Esophagus muscularis mucosa (tissue), 4 donors: ENCODE measurements around the gene ROPN1L. TPM values are rescaled to one million over a fixed set of nuclear protein-coding genes. Genes with fewer than 3 reads are reported as not detected.

Experiments
- DNase-seq: peaks from one replicate; pipeline ENCODE4 v3.0.0-alpha.2; 2017; ENCODE audit errors: extremely low spot score
- H3K27ac ChIP-seq, 4 donors: fragments of 200-600 bp; sonication (generic); replicated peaks in 1 of 4; 1 replicate in 3 of 4; 2 replicates in 1 of 4; pipeline ENCODE4 v1.5.1; 2016 to 2019; ENCODE audit warnings: mild to moderate bottlenecking in 1 of 4
- H3K27me3 ChIP-seq, 4 donors: fragments of 200-600 bp; sonication (generic); one replicate each; pipeline versions ENCODE4 v1.5.1 to v1.6.0; 2016 to 2019
- H3K36me3 ChIP-seq, 4 donors: fragments of 200-600 bp; sonication (generic); one replicate each; pipeline ENCODE4 v1.5.1; 2016 to 2019
- H3K4me1 ChIP-seq, 4 donors: fragments of 200-600 bp; sonication (generic); one replicate each; pipeline ENCODE4 v1.5.1; 2016 to 2019
- H3K4me3 ChIP-seq, 4 donors: fragments of 200-600 bp; sonication (generic); 1 replicate in 2 of 4; 2 replicates in 2 of 4; pipeline ENCODE4 v1.5.1; 2016 to 2019; ENCODE audit warnings: mild to moderate bottlenecking in 4 of 4, moderate library complexity in 1 of 4
- H3K9me3 ChIP-seq, 4 donors: fragments of 200-600 bp; sonication (generic); 1 replicate in 3 of 4; 2 replicates in 1 of 4; pipeline ENCODE4 v1.5.1; 2016 to 2019
- CTCF ChIP-seq, 3 experiments: fragments of 200-600 bp in 2 of 3; fragments of 450-650 bp in 1 of 3; sonication (generic) in 2 of 3; IDR thresholded peaks; one replicate each; pipeline ENCODE4 v1.5.1; 2017 to 2019; ENCODE audit warnings: antibody characterized with exemption in 3 of 3, mild to moderate bottlenecking in 2 of 3, moderate library complexity in 1 of 3
- EP300 ChIP-seq: sonication (generic); formaldehyde crosslinking; IDR thresholded peaks from one replicate; pipeline ENCODE4 v1.6.1; 2017; ENCODE audit warnings: antibody characterized with exemption
- POLR2A ChIP-seq: fragments of 450-650 bp; IDR thresholded peaks from one replicate; pipeline ENCODE4 v1.6.1; 2017; ENCODE audit warnings: antibody characterized with exemption, moderate library complexity, mild to moderate bottlenecking, low read depth
- POLR2AphosphoS5 ChIP-seq, 2 donors: sonication (generic); formaldehyde crosslinking; IDR thresholded peaks; one replicate each; pipeline ENCODE4 v1.6.1; 2017; ENCODE audit warnings: antibody characterized with exemption in 2 of 2
- WGBS: methylation state at CpG from one replicate; pipeline ENCODE4 v1.1.5; 2018; 5-methylcytosine and 5-hydroxymethylcytosine counted together
- intact Hi-C: fragments of 100-400 bp; cut with DNase I; formaldehyde crosslinking; loops from one replicate; pipeline ENCODE4 v1.15.1; 2023
- total RNA-seq, 4 donors: library from RNA; depleted of rRNA; stranded (reverse); fragments of >200 nt; gene quantifications; one replicate each; pipeline versions ENCODE4 v1.1.0 to v1.2.1, GENCODE V29; 2016

Gene ROPN1L
- total RNA-seq, 4 donors from 2014 or later: 0.63 to 1.7 (median 1.1) TPM

GRCh38 chr5:10427201-10427600 is 14.5 kb upstream of the ROPN1L start:
- no peak for TF ChIP-seq POLR2AphosphoS5 (IDR thresholded peaks at IDR 0.05)
- no peak for TF ChIP-seq POLR2A
- Histone ChIP-seq H3K4me1 (no peaks in the 10 kb centered on the region), H3K27ac (no peak overlapping the region), H3K36me3 (peaks cover 47 to 99% (median 74%) of the 10 kb centered on the region in 4 donors), H3K9me3 (no peaks in the 10 kb centered on the region), H3K4me3 (no peak overlapping the region), H3K27me3 (no peaks in the 10 kb centered on the region)
- no peak for DNase-seq
- WGBS: 88% methylated on average over 2 of the region's 2 CpGs
- intact Hi-C loops: no loop called here

- H3K27ac ChIP-seq: no peak overlapping the region
- intact Hi-C loops: no loop called here
- peaks cover 55 to 99% (median 80%) of the 10 kb centered on the region in 4 donors for H3K36me3 ChIP-seq
Measured at GRCh38 chr5:10427978-10428377, 13.7 kb upstream of the ROPN1L start.

GRCh38 chr5:10431415-10431814 is 10.3 kb upstream of the ROPN1L start:
- Histone ChIP-seq H3K4me3 (no peak overlapping the region), H3K27me3 (no peaks in the 10 kb centered on the region), H3K36me3 (peaks cover 64 to 90% (median 80%) of the 10 kb centered on the region in 4 donors), H3K4me1 (no peaks in the 10 kb centered on the region), H3K27ac (no peak overlapping the region), H3K9me3 (no peaks in the 10 kb centered on the region)
- 47% methylated on average over 1 of the region's 1 CpG for WGBS
- DNase-seq: no peak
- no peak for TF ChIP-seq POLR2AphosphoS5 (IDR thresholded peaks at IDR 0.05)
- no peak for TF ChIP-seq EP300
- no peak for TF ChIP-seq POLR2A
- TF ChIP-seq CTCF (IDR thresholded peaks at IDR 0.05): no peak
- intact Hi-C loops: no loop called here

More at GRCh38 chr5:10427978-10428377, 13.7 kb upstream of the ROPN1L start:
- no peak overlapping the region for H3K4me3 ChIP-seq
- H3K9me3 ChIP-seq: no peaks in the 10 kb centered on the region
- WGBS: 96% methylated on average over 2 of the region's 2 CpGs
- no peak for DNase-seq
- H3K27me3 ChIP-seq: no peaks in the 10 kb centered on the region
- no peak for TF ChIP-seq POLR2AphosphoS5 (IDR thresholded peaks at IDR 0.05)
- TF ChIP-seq EP300: no peak
- no peak for TF ChIP-seq POLR2A
- TF ChIP-seq CTCF (IDR thresholded peaks at IDR 0.05): no peak
- no peaks in the 10 kb centered on the region for H3K4me1 ChIP-seq

DNA sequence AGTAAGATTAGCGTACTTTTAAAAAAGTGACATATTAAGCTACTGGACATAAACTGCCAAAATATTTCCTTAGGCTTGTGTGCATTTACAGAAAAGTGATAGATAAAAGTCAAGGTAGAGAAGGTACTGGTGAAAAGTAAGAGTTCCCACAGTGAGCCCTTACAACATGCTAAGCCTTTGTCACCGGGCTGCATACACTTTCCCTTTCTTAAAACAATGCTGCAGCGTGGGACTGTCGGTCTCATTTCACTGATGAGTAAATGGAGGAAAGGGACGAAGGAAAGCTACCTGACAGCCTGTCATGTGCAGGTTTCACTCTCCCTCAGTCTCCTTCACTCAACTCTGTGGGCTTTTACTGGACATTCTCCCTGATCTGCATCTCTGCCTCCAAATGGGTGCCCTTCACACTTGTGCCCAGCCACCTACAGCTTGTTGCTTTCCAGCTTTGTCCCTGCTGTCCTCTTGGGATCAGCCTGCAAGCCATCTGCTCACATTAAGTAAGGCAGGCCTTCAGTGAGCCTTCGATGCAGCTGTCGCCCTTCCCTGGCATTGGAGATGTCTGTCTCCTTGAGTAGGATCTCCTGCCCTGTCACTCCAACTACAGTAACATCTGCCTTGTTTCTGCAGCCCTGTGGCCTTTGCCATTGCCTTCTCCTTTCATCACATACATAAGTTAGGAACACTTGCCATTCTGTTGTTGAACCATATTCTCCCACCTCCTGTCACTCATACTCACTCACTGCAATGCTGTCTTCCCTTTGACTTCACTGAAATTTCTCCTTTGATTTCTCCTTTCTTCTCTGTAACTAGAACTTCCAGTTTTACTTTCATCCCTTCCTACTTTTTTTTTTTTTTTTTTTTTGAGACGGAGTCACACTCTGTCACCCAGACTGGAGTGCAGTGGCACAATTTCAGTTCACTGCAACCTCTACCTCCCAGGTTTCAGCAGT is 9.3 kb upstream of the ROPN1L start:
- intact Hi-C loops: no loop called here
- peaks cover 55 to 80% (median 71%) of the 10 kb centered on the region in 4 donors for H3K36me3 ChIP-seq
- no peak for DNase-seq
- H3K9me3 ChIP-seq: no peaks in the 10 kb centered on the region
- H3K27me3 ChIP-seq: no peaks in the 10 kb centered on the region
- 89% methylated on average over 8 of the region's 8 CpGs for WGBS
- no peak overlapping the region for H3K27ac ChIP-seq
- no peak overlapping the region for H3K4me3 ChIP-seq
- no peaks in the 10 kb centered on the region for H3K4me1 ChIP-seq
- TF ChIP-seq POLR2AphosphoS5 (IDR thresholded peaks at IDR 0.05): no peak
- no peak for TF ChIP-seq EP300
- no peak for TF ChIP-seq CTCF (IDR thresholded peaks at IDR 0.05)
- no peak for TF ChIP-seq POLR2A

GRCh38 chr5:10434392-10434791 is 7.3 kb upstream of the ROPN1L start:
- Histone ChIP-seq H3K9me3 (no peaks in the 10 kb centered on the region), H3K27ac (no peak overlapping the region), H3K27me3 (no peaks in the 10 kb centered on the region), H3K36me3 (peaks cover 46 to 70% (median 56%) of the 10 kb centered on the region in 4 donors), H3K4me1 (no peaks in the 10 kb centered on the region), H3K4me3 (no peak overlapping the region)
- 47% methylated on average over 5 of the region's 5 CpGs for WGBS
- DNase-seq: no peak
- intact Hi-C loops: no loop called here
- TF ChIP-seq EP300 (no peak), POLR2AphosphoS5 (IDR thresholded peaks at IDR 0.05) (no peak), POLR2A (no peak), CTCF (IDR thresholded peaks at IDR 0.05) (no peak)
